DOHH2 (cell line): ENCODE measurements around the gene METAP1D.

Experiments used
- H3F3A ChIP-seq: fragments of 200-600 bp; sonication (generic), shearing (Covaris generic); 2 replicates; pipeline ENCODE4 v1.6.0; 2016; ENCODE audit warnings: antibody characterized with exemption, mild to moderate bottlenecking; ENCODE audit not compliant: control insufficient read depth, insufficient read depth
- H3K27ac ChIP-seq: fragments of 200-600 bp; sonication (generic); 2 replicates; pipeline ENCODE4 v1.5.1; 2014; ENCODE audit warnings: low read depth, mild to moderate bottlenecking, low read length, moderate library complexity
- H3K27me3 ChIP-seq: fragments of 200-600 bp; sonication (generic); 2 replicates; pipeline ENCODE4 v1.6.1; 2014; ENCODE audit warnings: mild to moderate bottlenecking, low read length, mixed read lengths; ENCODE audit not compliant: control insufficient read depth
- H3K36me3 ChIP-seq: fragments of 200-600 bp; sonication (generic); 2 replicates; pipeline ENCODE4 v1.6.1; 2014; ENCODE audit warnings: mild to moderate bottlenecking, low read length, moderate library complexity, mixed read lengths; ENCODE audit not compliant: control insufficient read depth
- H3K4me1 ChIP-seq: fragments of 200-600 bp; sonication (generic); 2 replicates; pipeline ENCODE4 v1.6.1; 2014; ENCODE audit warnings: mild to moderate bottlenecking, low read length, mixed read lengths; ENCODE audit not compliant: control insufficient read depth
- H3K4me2 ChIP-seq: fragments of 200-600 bp; sonication (generic); 2 replicates; pipeline ENCODE4 v1.6.0; 2014; ENCODE audit warnings: mild to moderate bottlenecking, low read length, moderate library complexity
- H3K4me3 ChIP-seq: fragments of 200-600 bp; sonication (generic); 2 replicates; pipeline ENCODE4 v1.5.1; 2014; ENCODE audit warnings: mild to moderate bottlenecking, low read length, mixed read lengths
- H3K79me2 ChIP-seq: fragments of 200-600 bp; sonication (generic); 2 replicates; pipeline ENCODE4 v1.6.1; 2014; ENCODE audit warnings: mild to moderate bottlenecking, low read length, mixed read lengths; ENCODE audit not compliant: control insufficient read depth
- H3K9me2 ChIP-seq: fragments of 200-600 bp; sonication (generic); replicated peaks from 2 replicates; pipeline ENCODE4 v1.6.1; 2014; ENCODE audit warnings: mild to moderate bottlenecking, low read length, mixed read lengths; ENCODE audit not compliant: control insufficient read depth
- H3K9me3 ChIP-seq: fragments of 200-600 bp; sonication (generic); 2 replicates; pipeline ENCODE4 v1.6.1; 2014; ENCODE audit warnings: antibody characterized with exemption, low read length, mixed read lengths; ENCODE audit not compliant: control insufficient read depth, insufficient read depth
- H4K20me1 ChIP-seq: fragments of 200-600 bp; sonication (generic); 2 replicates; pipeline ENCODE4 v1.6.0; 2014; ENCODE audit warnings: low read depth, mild to moderate bottlenecking, antibody characterized with exemption, low read length, moderate library complexity; ENCODE audit not compliant: control insufficient read depth, insufficient read depth
- EZH2phosphoT487 ChIP-seq: fragments of 200-600 bp; sonication (generic); IDR thresholded peaks from 2 replicates; pipeline ENCODE4 v1.6.1; 2017; ENCODE audit warnings: borderline replicate concordance, mild to moderate bottlenecking, antibody characterized with exemption, low read length, moderate library complexity, mixed read lengths
- TF ChIP-seq, protein P1 (sequence below): fragments of 200-600 bp; sonication (generic); IDR thresholded peaks from one replicate; pipeline ENCODE4 v1.5.1; 2014; ENCODE audit warnings: antibody characterized with exemption, mild to moderate bottlenecking, low read depth, low read length; ENCODE audit not compliant: poor library complexity, severe bottlenecking

METAP1D gene

DNA sequence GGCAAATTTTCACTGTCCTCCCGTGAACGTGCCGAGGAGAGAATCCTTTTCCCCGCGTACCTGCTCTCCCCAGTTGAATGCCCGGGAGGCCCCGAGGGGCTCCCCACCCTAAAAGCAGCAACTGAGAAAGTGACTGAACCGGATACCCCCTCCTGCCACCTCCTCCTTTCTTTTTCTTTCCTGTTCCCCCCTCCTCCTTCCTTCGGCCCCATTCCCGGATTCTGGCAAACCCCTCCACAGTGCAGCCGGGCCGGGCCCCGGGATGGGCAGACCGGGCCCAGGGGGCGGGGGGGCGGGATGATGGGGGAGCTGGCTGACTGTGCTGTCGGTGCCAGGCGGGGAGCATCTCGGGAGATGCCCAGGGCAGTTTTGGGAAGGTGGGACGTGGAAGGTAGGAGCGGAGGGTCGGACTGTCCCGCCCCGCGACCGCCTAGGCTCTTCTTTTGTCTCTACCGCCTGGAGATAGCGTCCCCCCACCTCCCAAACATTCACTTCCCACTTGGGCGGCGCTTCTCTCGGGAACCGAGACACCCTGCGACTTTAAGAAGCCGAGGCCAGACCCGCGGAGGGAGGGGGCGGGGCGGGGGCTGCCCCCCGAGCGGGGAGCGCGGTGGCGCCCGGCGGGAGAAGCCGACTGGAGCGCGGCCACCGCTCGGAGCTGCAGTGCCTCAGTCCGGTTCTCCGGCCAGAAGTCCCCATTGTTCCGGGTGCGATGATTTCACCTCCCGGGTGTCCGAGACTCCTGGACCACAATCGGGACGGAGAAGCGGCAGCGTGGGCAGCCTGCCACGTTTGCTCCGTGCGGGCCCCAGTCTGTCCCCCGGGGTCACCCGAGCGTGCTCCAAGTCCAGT lies 94.8 kb downstream of the METAP1D start:
- peaks cover 8% of the 10 kb centered on the region; the same call in 1 of the 2 replicates for H4K20me1 ChIP-seq
- H3K27ac ChIP-seq = no peak overlapping the region
- peaks cover 41% of the 10 kb centered on the region for H3K4me1 ChIP-seq
- H3K79me2 ChIP-seq = no peaks in the 10 kb centered on the region
- peak overlapping the region; percentile 89 for H3K4me2 ChIP-seq
- no peaks in the 10 kb centered on the region for H3K9me2 ChIP-seq
- TF ChIP-seq, protein P1, sequence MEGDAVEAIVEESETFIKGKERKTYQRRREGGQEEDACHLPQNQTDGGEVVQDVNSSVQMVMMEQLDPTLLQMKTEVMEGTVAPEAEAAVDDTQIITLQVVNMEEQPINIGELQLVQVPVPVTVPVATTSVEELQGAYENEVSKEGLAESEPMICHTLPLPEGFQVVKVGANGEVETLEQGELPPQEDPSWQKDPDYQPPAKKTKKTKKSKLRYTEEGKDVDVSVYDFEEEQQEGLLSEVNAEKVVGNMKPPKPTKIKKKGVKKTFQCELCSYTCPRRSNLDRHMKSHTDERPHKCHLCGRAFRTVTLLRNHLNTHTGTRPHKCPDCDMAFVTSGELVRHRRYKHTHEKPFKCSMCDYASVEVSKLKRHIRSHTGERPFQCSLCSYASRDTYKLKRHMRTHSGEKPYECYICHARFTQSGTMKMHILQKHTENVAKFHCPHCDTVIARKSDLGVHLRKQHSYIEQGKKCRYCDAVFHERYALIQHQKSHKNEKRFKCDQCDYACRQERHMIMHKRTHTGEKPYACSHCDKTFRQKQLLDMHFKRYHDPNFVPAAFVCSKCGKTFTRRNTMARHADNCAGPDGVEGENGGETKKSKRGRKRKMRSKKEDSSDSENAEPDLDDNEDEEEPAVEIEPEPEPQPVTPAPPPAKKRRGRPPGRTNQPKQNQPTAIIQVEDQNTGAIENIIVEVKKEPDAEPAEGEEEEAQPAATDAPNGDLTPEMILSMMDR = no peak
- peak; percentile 87; the same call in 1 of the 2 replicates for TF ChIP-seq EZH2phosphoT487
- no peaks in the 10 kb centered on the region for H3K36me3 ChIP-seq
- H3K27me3 ChIP-seq = peaks cover 96% of the 10 kb centered on the region
- peaks cover 13% of the 10 kb centered on the region for H3F3A ChIP-seq
- H3K4me3 ChIP-seq = peak overlapping the region; percentile 79
- H3K9me3 ChIP-seq = no peaks in the 10 kb centered on the region

DNA sequence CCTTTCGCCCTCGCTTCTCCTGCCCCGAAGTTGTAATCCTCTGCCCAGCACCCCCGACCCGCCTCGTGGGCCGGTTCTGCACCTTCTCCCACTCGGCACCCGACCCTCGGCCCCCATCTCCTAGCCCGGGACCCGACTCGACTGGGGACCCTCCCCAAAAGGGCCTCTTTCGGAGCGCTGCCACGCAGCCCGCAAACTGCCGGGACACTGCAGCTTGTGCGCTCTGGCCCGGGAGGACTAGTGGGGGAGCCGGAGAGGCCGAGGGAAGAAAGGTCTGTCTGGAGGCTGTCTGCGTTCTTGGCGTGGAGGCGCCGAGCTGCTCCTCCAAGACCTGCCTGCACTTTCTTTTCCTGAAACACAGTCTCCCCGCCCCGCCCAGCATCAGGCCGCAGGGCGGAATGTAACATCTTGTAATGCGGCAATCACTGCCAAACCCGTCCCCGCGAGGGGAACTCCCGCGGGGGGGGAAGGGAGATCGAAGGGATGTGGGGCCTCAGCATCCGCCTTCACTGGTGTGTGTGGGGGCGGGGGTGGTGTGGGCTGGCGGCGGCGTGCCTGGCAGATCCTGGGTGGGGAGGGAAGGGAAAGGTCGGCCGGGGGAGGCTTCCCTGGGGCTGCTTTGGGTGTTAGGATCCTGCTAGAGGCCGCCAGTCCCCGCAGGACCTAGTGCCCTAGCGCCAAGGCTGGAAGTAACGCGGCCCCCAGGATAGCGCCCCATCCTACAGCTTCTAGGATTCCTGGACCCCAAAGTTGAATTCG lies 95.6 kb downstream of the METAP1D start:
- Histone ChIP-seq H3K4me2 (peak overlapping the region; percentile 89), H3K36me3 (no peaks in the 10 kb centered on the region), H3K9me3 (no peaks in the 10 kb centered on the region), H3K4me1 (peaks cover 49% of the 10 kb centered on the region), H3K9me2 (no peaks in the 10 kb centered on the region), H3K4me3 (peak overlapping the region; percentile 79), H3K27ac (no peak overlapping the region), H3F3A (peaks cover 13% of the 10 kb centered on the region), H3K79me2 (no peaks in the 10 kb centered on the region), H3K27me3 (peaks cover 96% of the 10 kb centered on the region), H4K20me1 (peaks cover 8% of the 10 kb centered on the region; the same call in 1 of the 2 replicates)
- TF ChIP-seq, protein P1 = no peak
- peak; percentile 71; the same call in 1 of the 2 replicates for TF ChIP-seq EZH2phosphoT487

DNA sequence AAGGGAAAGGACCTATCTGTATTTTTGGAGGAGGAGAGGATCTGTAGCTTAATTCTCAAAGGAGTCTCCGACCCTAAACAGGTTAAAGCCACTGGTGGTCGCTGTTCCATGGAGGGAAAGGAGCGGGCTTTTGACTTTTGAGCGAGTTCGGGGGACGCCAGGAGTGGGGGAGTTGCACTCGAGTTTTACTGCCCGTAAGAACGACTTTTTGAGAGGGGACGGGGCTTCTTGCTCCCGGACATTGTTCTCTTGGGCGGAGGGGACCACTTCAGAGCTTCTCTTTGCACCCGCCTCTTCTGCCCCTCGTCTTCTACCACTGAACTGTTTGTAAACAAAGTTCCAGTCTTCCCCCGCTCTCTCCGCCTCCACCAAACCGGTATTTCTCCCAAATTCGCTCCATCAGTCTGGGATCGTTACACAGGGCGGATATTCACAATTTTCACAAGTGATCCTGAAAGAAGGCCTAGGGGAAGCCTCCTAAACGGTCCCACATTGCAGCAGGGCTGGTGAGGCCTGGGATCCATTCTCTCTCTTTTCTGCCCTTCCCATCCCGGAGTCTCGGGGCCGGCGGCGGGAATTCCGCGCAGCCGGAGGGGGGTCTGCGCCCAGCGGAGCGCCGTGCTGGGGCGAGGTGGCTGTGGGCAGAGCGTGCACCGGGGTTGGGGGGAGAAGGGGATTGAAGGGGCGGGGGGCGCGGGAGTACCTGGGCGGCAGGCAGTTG lies 96.3 kb downstream of the METAP1D start:
- Histone ChIP-seq H3K9me2 (no peaks in the 10 kb centered on the region), H4K20me1 (peaks cover 12% of the 10 kb centered on the region; the same call in 1 of the 2 replicates), H3K27me3 (peaks cover 96% of the 10 kb centered on the region), H3K4me2 (peak overlapping the region; percentile 89), H3K36me3 (no peaks in the 10 kb centered on the region), H3K4me1 (peaks cover 56% of the 10 kb centered on the region), H3K9me3 (no peaks in the 10 kb centered on the region), H3K4me3 (peak overlapping the region; percentile 79), H3F3A (peaks cover 13% of the 10 kb centered on the region), H3K79me2 (no peaks in the 10 kb centered on the region), H3K27ac (no peak overlapping the region)
- TF ChIP-seq, protein P1 = peak; percentile 66
- TF ChIP-seq EZH2phosphoT487 = no peak; the same call in 1 of the 2 replicates
